ENCODE data around the gene HNRNPAB.

DNA sequence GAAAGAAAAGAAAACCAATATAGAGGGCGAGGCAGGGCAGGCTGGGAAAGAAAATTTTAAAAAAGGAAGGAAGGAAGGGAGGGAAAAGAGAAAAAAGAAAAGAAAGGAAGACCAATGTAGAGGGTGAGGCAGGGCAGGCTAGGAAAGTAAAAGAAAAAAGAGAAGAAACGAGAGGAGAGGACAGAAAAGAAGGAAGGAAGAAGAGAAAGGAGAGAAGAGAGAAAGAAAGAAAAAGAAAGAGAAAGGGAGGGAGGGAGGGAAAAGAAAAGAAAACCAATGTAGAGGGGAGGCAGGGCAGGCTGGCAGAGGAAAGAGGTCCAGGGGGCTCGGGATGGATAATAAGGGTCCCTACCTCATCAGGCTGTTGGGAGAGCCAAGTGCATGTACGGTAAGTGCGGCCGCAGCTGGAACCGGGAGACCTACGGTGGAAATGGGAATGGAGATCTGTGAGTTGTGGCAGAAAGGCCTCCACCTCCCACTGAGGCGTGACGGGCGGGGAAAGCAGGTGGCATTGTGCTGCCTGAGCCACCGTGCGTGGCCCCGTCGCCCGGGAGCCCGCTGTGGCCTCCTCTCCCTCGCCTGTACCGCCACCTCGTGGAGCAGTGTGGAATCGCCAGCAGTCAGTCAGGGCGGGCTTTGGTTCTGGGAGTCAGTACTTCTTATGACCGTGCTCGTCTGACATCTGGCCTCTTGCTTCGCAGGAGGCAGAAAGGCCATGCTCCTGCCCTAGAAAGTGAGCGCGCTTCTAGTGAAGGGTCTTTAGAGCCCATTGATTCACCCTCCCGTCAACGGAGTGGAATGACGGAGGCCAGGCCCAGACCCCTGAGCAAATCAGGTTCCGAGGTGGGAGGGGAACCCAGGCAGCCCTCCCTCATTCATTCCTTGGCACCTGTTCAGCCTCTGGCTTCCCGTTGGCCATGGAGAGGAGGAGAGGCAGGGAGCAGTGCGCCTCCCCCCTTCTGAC is 40.3 kb upstream of the HNRNPAB start:
- TF ChIP-seq, protein P1, sequence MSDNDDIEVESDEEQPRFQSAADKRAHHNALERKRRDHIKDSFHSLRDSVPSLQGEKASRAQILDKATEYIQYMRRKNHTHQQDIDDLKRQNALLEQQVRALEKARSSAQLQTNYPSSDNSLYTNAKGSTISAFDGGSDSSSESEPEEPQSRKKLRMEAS (IDR thresholded peaks at IDR 0.05): peak; percentile 84
- TF ChIP-seq YY1 (IDR thresholded peaks at IDR 0.05; ENCODE audit: low read depth) (no peak), TAF1 (IDR thresholded peaks at IDR 0.05; ENCODE audit: low read depth) (no peak)

All from Ishikawa (cell line).